K562 (cell line): ENCODE measurements around the gene LIF. TPM values are rescaled to one million over a fixed set of nuclear protein-coding genes. Genes with fewer than 3 reads are reported as not detected.
A peak's percentile ranks its signal among the peaks of the same experiment; 100 is the strongest.

Source experiments
- BCOR ChIP-seq: fragments of 450-650 bp; IDR thresholded peaks from 2 replicates; pipeline ENCODE4 v1.6.1; 2016
- CEBPG ChIP-seq, 3 experiments: fragments of 200-800 bp in 1 of 3; sonication (Bioruptor generic) in 1 of 3; sonication (generic) in 1 of 3; formaldehyde crosslinking in 1 of 3; IDR thresholded peaks in 2 of 3; conservative IDR thresholded peaks in 1 of 3; 2 replicates each; pipeline versions ENCODE4 v1.6.1 to v1.8.0; 2016 to 2022; ENCODE audit warnings: missing compliant biosample characterization in 2 of 3, missing genetic modification characterization in 2 of 3, mild to moderate bottlenecking in 1 of 3, missing genetic modification reagents in 1 of 3
- CUX1 ChIP-seq: fragments of 200-800 bp; sonication (Bioruptor generic); IDR thresholded peaks from 2 replicates; pipeline ENCODE4 v1.6.1; 2016; ENCODE audit warnings: missing genetic modification characterization, missing compliant biosample characterization
- MXI1 ChIP-seq: IDR thresholded peaks from 2 replicates; pipeline ENCODE4 v1.6.1; 2011; ENCODE audit warnings: low read depth, mild to moderate bottlenecking, improper control_type of control experiment, low read length
- POLR2AphosphoS5 ChIP-seq: IDR thresholded peaks from 2 replicates; pipeline ENCODE4 v1.6.1; 2011; ENCODE audit warnings: mild to moderate bottlenecking, low read depth, low read length, moderate library complexity; ENCODE audit not compliant: control insufficient read depth, insufficient read depth
- POLR2G ChIP-seq: fragments of 200-400 bp; formaldehyde crosslinking; IDR thresholded peaks from 2 replicates; pipeline ENCODE4 v1.6.1; 2017; ENCODE audit warnings: low read depth, mild to moderate bottlenecking, antibody characterized with exemption, low read length, moderate library complexity
- RBBP5 ChIP-seq: fragments of 200-600 bp; sonication (generic); IDR thresholded peaks from 2 replicates; pipeline ENCODE4 v1.6.1; 2012; ENCODE audit warnings: borderline replicate concordance, mild to moderate bottlenecking, low read length, control low read depth, inconsistent platforms; ENCODE audit not compliant: insufficient read depth, poor library complexity, severe bottlenecking
- SAFB ChIP-seq: fragments of 200-400 bp; formaldehyde crosslinking; IDR thresholded peaks from 2 replicates; pipeline ENCODE4 v1.6.1; 2017; ENCODE audit warnings: low read depth, low read length, borderline replicate concordance
- SNAPC5 ChIP-seq: fragments of 250-450 bp; sonication (Bioruptor Pico); IDR thresholded peaks from 2 replicates; pipeline ENCODE4 v1.8.0; 2021; ENCODE audit warnings: moderate library complexity, mild to moderate bottlenecking, inconsistent platforms
- ZBTB26 ChIP-seq: fragments of 450-650 bp; formaldehyde crosslinking; IDR thresholded peaks from 2 replicates; pipeline ENCODE4 v1.4.0; 2022; ENCODE audit warnings: missing genetic modification characterization
- ZC3H11A ChIP-seq: IDR thresholded peaks from 2 replicates; pipeline ENCODE4 v1.6.1; 2012; ENCODE audit warnings: low read depth, low read length, improper control_type of control experiment
- ZNF24 ChIP-seq: fragments of 450-650 bp; IDR thresholded peaks from 2 replicates; pipeline ENCODE4 v1.6.1; 2016
- ZNF263 ChIP-seq: sonication (generic); formaldehyde crosslinking; IDR thresholded peaks from 2 replicates; pipeline ENCODE4 v1.8.0; 2022; ENCODE audit warnings: mild to moderate bottlenecking, missing genetic modification reagents, borderline replicate concordance
- ZNF398 ChIP-seq: fragments of 250-450 bp; sonication (Bioruptor Pico); IDR thresholded peaks from 2 replicates; pipeline ENCODE4 v1.8.0; 2021; ENCODE audit warnings: moderate library complexity, mild to moderate bottlenecking, inconsistent platforms
- ZNF551 ChIP-seq: fragments of 250-450 bp; sonication (Bioruptor Pico); IDR thresholded peaks from 2 replicates; pipeline ENCODE4 v1.5.0; 2021; ENCODE audit warnings: mild to moderate bottlenecking, moderate library complexity
- ZNF639 ChIP-seq, 2 experiments: fragments of 200-800 bp in 1 of 2; sonication (Bioruptor generic) in 1 of 2; sonication (generic) in 1 of 2; formaldehyde crosslinking in 1 of 2; IDR thresholded peaks in 1 of 2; conservative IDR thresholded peaks in 1 of 2; 2 replicates each; pipeline versions ENCODE4 v1.5.0 to v1.6.1; 2016 to 2020; ENCODE audit warnings: missing compliant biosample characterization in 1 of 2, missing genetic modification characterization in 1 of 2, missing genetic modification reagents in 1 of 2
- polyA plus RNA-seq, 8 experiments: library from polyadenylated mRNA; depleted of rRNA in 4 of 8; stranded (reverse) in 5 of 8; unstranded in 3 of 8; fragments of >200 nt; fragmentation: Nextera tagmentation in 2 of 8; fragmentation: Illumina TruSeq in 1 of 8; extraction: Ambion mirVana in 2 of 8; extraction: Trizol in 1 of 8; gene quantifications; 2 replicates each; pipeline versions ENCODE4 v1.2.1 to v1.2.3, GENCODE V29; 2011 to 2014; ENCODE audit warnings: inconsistent platforms in 1 of 8, missing spikeins in 1 of 8
- total RNA-seq, 7 experiments: library from RNA; depleted of rRNA in 6 of 7; stranded (reverse); fragments of >200 nt in 6 of 7; fragmentation: Illumina TruSeq in 2 of 7; extraction: Trizol in 2 of 7; gene quantifications; 2 replicates each; pipeline versions ENCODE4 v1.2.1 to v1.2.3, GENCODE V29; 2011 to 2021; ENCODE audit warnings: low replicate concordance in 1 of 7

The LIF gene
- total and polyA plus RNA-seq, 9 of the 15 experiments (the other 6 are each of a cell fraction or from before 2014, with no cell fraction given): 0.05 to 0.39 (median 0.18) TPM; not detected in 3

GRCh38 chr22:30196141-30196879 is 50.2 kb downstream of the LIF start (continued):
- TF ChIP-seq MXI1 (no peak), ZNF551 (no peak), CUX1 (CRISPR knock-in tag) (no peak), ZNF398 (CRISPR knock-in tag) (no peak), ZBTB26 (CRISPR knock-in tag) (no peak), POLR2G (no peak), SAFB (no peak), ZNF263 (CRISPR knock-in tag) (no peak), ZNF639 (CRISPR knock-in tag; conservative IDR thresholded peaks at IDR 0.05 in 1 of 2, IDR thresholded peaks at IDR 0.05 in 1 of 2) (no peak), CEBPG (CRISPR knock-in tag; IDR thresholded peaks at IDR 0.05) (peak; percentile 58; the same call in 1 of the 2 replicates), CEBPG (tag; conservative IDR thresholded peaks at IDR 0.05 in 1 of 2, IDR thresholded peaks at IDR 0.05 in 1 of 2) (peak in 1 of 2 experiments; percentile 85; a peak in 3 of 4 replicates), BCOR (no peak), ZC3H11A (no peak), RBBP5 (no peak), POLR2AphosphoS5 (no peak), SNAPC5 (CRISPR knock-in tag) (no peak), ZNF24 (no peak)
